ENCODE results near the gene DICER1. TPM values are rescaled to one million over a fixed set of nuclear protein-coding genes. Genes with fewer than 3 reads are reported as not detected.

DICER1 gene
- total and polyA plus RNA-seq, 2 donors (not counting 3 experiments of a cell fraction or from before 2014, with no cell fraction given): 8.3 to 43.6 TPM

DNA sequence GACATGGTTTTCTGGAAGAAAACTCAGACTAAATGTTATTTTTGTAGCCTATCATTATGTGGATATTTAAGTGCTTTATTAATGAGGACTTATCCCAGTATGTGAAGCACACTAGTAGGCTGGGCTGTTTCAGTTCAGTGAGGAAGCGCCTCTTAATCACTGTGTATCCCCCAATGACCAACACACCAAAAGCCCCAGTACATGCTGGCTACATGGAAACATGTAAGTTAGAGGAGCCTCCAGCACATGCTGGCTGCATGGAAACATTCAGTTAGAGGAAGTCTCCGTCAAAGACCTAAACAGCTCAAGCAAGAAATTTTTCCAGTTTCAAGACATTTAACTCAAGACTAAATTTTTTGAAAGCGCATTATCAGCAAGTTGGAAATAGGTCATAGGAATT, 26.8 kb downstream of the DICER1 start:
- TF ChIP-seq, protein P1, sequence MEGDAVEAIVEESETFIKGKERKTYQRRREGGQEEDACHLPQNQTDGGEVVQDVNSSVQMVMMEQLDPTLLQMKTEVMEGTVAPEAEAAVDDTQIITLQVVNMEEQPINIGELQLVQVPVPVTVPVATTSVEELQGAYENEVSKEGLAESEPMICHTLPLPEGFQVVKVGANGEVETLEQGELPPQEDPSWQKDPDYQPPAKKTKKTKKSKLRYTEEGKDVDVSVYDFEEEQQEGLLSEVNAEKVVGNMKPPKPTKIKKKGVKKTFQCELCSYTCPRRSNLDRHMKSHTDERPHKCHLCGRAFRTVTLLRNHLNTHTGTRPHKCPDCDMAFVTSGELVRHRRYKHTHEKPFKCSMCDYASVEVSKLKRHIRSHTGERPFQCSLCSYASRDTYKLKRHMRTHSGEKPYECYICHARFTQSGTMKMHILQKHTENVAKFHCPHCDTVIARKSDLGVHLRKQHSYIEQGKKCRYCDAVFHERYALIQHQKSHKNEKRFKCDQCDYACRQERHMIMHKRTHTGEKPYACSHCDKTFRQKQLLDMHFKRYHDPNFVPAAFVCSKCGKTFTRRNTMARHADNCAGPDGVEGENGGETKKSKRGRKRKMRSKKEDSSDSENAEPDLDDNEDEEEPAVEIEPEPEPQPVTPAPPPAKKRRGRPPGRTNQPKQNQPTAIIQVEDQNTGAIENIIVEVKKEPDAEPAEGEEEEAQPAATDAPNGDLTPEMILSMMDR (IDR thresholded peaks at IDR 0.05; ENCODE audit: extremely low read depth in 1 of 2, insufficient read depth in 1 of 2, low read depth in 1 of 2, low read length in 2 of 2): no peak
- TF ChIP-seq JUN (IDR thresholded peaks at IDR 0.05; ENCODE audit: borderline replicate concordance, insufficient read depth, insufficient read length, low read depth): no peak
- no peak for TF ChIP-seq FOS (IDR thresholded peaks at IDR 0.05; ENCODE audit: borderline replicate concordance, insufficient read depth, low read length)
- Histone ChIP-seq H3K36me3 (ENCODE audit: control insufficient read depth in 2 of 2, extremely low read depth in 1 of 2, insufficient read depth in 2 of 2, low read length in 2 of 2) (peaks cover 0 to 19% of the 10 kb centered on the region in 2 experiments), H3K9me3 (replicated peaks; ENCODE audit: control insufficient read depth, insufficient read depth, low read length) (no peaks in the 10 kb centered on the region), H3K79me2 (ENCODE audit: control insufficient read depth, insufficient read depth, low read length) (peaks cover 15% of the 10 kb centered on the region), H4K20me1 (replicated peaks; ENCODE audit: control insufficient read depth, extremely low read depth, insufficient read depth, low read length) (peaks cover 2% of the 10 kb centered on the region), H3K27ac (ENCODE audit: insufficient read depth, low read depth, low read length) (no peak overlapping the region), H3K4me2 (ENCODE audit: insufficient read depth, low read length) (no peak overlapping the region), H3K4me1 (ENCODE audit: control insufficient read depth, extremely low read depth, insufficient read depth, low read length) (no peaks in the 10 kb centered on the region), H3K9me1 (replicated peaks; ENCODE audit: control insufficient read depth, extremely low read depth, insufficient read depth, low read length) (no peaks in the 10 kb centered on the region), H3K27me3 (ENCODE audit: control insufficient read depth in 2 of 2, insufficient read depth in 2 of 2, low read length in 2 of 2) (no peaks in the 10 kb centered on the region), H3K4me3 (replicated peaks in 1 of 3; ENCODE audit: insufficient read depth in 1 of 3, low read depth in 1 of 3, low read length in 3 of 3) (no peak overlapping the region), H3K9ac (replicated peaks; ENCODE audit: extremely low read depth, insufficient read depth, low read length) (no peak overlapping the region), H2AFZ (ENCODE audit: low read depth, low read length) (no peak overlapping the region)
- POLR2A ChIA-PET: no interaction called here
- intact Hi-C loops (cut with micrococcal nuclease) (no loop called here), dilution Hi-C loops (cut with MboI; ENCODE audit: extremely low pct_ligation_motif_present, low sequenced_read_pairs) (no loop called here)
- CTCF ChIA-PET: no interaction called here
- no peak for DNase-seq (ENCODE audit: low read depth, low spot score)
- FAIRE-seq: no peak
- no TSS peak for BruUV-seq (replicated peaks)

DNA sequence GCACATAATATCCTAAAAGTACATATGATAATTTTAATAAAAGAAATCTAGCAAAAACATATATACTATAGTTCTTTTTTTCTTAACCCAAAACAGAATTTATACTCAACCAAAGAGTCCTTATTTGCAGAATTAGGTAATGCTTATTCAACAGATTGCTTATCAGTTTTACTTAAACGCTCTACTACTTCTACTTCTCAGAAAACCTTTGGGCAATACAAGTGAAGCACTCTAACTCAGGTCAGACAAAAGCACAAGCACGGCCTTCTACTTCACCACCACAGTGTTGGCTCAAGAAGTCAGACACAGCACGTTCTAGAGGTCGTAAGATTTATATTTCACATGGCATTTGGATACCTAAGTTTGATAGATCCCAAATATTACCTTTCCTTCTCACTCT, 29.2 kb downstream of the DICER1 start:
- no peak overlapping the region for H3K27ac ChIP-seq (ENCODE audit: insufficient read depth, low read depth, low read length)
- POLR2A ChIA-PET: no interaction called here
- dilution Hi-C loops (cut with MboI; ENCODE audit: extremely low pct_ligation_motif_present, low sequenced_read_pairs): no loop called here
- no peaks in the 10 kb centered on the region for H4K20me1 ChIP-seq (replicated peaks; ENCODE audit: control insufficient read depth, extremely low read depth, insufficient read depth, low read length)
- H3K27me3 ChIP-seq (ENCODE audit: control insufficient read depth in 2 of 2, insufficient read depth in 2 of 2, low read length in 2 of 2): no peaks in the 10 kb centered on the region
- intact Hi-C loops (cut with micrococcal nuclease): no loop called here
- no peak overlapping the region for H3K4me2 ChIP-seq (ENCODE audit: insufficient read depth, low read length)
- no peaks in the 10 kb centered on the region for H3K9me1 ChIP-seq (replicated peaks; ENCODE audit: control insufficient read depth, extremely low read depth, insufficient read depth, low read length)
- no peaks in the 10 kb centered on the region for H3K4me1 ChIP-seq (ENCODE audit: control insufficient read depth, extremely low read depth, insufficient read depth, low read length)
- DNase-seq (ENCODE audit: low read depth, low spot score) (no peak), FAIRE-seq (no peak)
- BruUV-seq (replicated peaks): no TSS peak
- H3K4me3 ChIP-seq (replicated peaks in 1 of 3; ENCODE audit: insufficient read depth in 1 of 3, low read depth in 1 of 3, low read length in 3 of 3): no peak overlapping the region
- H3K79me2 ChIP-seq (ENCODE audit: control insufficient read depth, insufficient read depth, low read length): peaks cover 2% of the 10 kb centered on the region
- TF ChIP-seq FOS (IDR thresholded peaks at IDR 0.05; ENCODE audit: borderline replicate concordance, insufficient read depth, low read length) (no peak), MYC (IDR thresholded peaks at IDR 0.05; ENCODE audit: low read depth, low read length) (no peak), POLR2A (IDR thresholded peaks at IDR 0.05; ENCODE audit: low read depth, low read length) (no peak), EZH2 (IDR thresholded peaks at IDR 0.05; ENCODE audit: borderline replicate concordance, low read depth, low read length, severe bottlenecking) (no peak), GATA2 (IDR thresholded peaks at IDR 0.05; ENCODE audit: insufficient read depth, insufficient read length, low read depth, low read length) (no peak), POLR2AphosphoS5 (IDR thresholded peaks at IDR 0.05; ENCODE audit: insufficient read depth, low read depth, low read length) (no peak), JUN (IDR thresholded peaks at IDR 0.05; ENCODE audit: borderline replicate concordance, insufficient read depth, insufficient read length, low read depth) (no peak)
- TF ChIP-seq, protein P2, sequence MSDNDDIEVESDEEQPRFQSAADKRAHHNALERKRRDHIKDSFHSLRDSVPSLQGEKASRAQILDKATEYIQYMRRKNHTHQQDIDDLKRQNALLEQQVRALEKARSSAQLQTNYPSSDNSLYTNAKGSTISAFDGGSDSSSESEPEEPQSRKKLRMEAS (IDR thresholded peaks at IDR 0.05; ENCODE audit: insufficient read depth, insufficient read length): no peak
- TF ChIP-seq, protein P1 (IDR thresholded peaks at IDR 0.05; ENCODE audit: extremely low read depth in 1 of 2, insufficient read depth in 1 of 2, low read depth in 1 of 2, low read length in 2 of 2): no peak
- H2AFZ ChIP-seq (ENCODE audit: low read depth, low read length): no peak overlapping the region
- no peaks in the 10 kb centered on the region for H3K9me3 ChIP-seq (replicated peaks; ENCODE audit: control insufficient read depth, insufficient read depth, low read length)
- peaks cover 2 to 23% of the 10 kb centered on the region in 2 experiments for H3K36me3 ChIP-seq (ENCODE audit: control insufficient read depth in 2 of 2, extremely low read depth in 1 of 2, insufficient read depth in 2 of 2, low read length in 2 of 2)
- no peak overlapping the region for H3K9ac ChIP-seq (replicated peaks; ENCODE audit: extremely low read depth, insufficient read depth, low read length)
- CTCF ChIA-PET: no interaction called here
